HTR-8/SVneo (cell line): ENCODE measurements around the gene OR2T27.
"Not testable (repeated sequence)": the region's sequence is repeated elsewhere in the genome, so short reads cannot be mapped to it uniquely, and the experiment has no call there.

Source experiments
- DNase-seq: peaks from one replicate; pipeline ENCODE4 v3.0.0; 2011; ENCODE audit warnings: low spot score, mixed read lengths; ENCODE audit not compliant: insufficient read length
- FAIRE-seq: peaks from 2 replicates; lab custom pipeline; 2011; peaks lifted over from hg19 to GRCh38; lab: Jason Lieb, UNC

Gene OR2T27

GRCh38 chr1:248642971-248643651 is 12.2 kb downstream of the OR2T27 start:
- DNase-seq = not testable (repeated sequence)
- peak; percentile 59 for FAIRE-seq

GRCh38 chr1:248641583-248641982 is 13.7 kb downstream of the OR2T27 start:
- DNase-seq, FAIRE-seq: not testable (repeated sequence)

DNA sequence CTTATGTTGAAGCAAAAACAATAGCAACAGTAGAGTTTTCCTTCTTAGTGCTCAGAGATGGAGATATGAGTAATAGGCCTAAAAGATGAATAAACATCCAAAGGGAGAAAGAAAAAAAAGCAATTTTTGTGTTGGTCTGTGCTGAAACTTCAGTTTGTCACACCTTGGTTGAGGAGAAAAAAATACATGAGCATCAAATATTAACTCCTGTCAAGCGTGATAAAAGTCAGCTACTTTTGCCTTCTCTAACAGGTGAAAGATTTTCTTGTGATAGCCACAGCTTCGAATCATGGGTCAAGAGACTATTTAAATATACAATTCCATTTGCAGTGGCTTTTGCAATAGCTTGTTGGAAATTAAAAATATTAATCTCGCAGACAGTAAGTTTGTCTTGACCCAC is 14.4 kb downstream of the OR2T27 start:
- DNase-seq, FAIRE-seq: not testable (repeated sequence)

- FAIRE-seq = peak; percentile 66
- not testable (repeated sequence) for DNase-seq
These were observed 15.7 kb downstream of the OR2T27 start for GRCh38 chr1:248639652-248640051.

- not testable (repeated sequence) for DNase-seq, FAIRE-seq
These were observed 18.7 kb downstream of the OR2T27 start for GRCh38 chr1:248636612-248637011.

GRCh38 chr1:248634991-248635390 is 20.3 kb downstream of the OR2T27 start, which contains the start of gene OR2T11:
OR2T11 (minus strand) TSS chr1:248635091; CDS start chr1:248627128, 7,963 bp downstream.
- FAIRE-seq, DNase-seq: not testable (repeated sequence)

- DNase-seq (no peak), FAIRE-seq (no peak)
These were observed 23.8 kb downstream of the OR2T27 start for GRCh38 chr1:248631354-248632008.

DNA sequence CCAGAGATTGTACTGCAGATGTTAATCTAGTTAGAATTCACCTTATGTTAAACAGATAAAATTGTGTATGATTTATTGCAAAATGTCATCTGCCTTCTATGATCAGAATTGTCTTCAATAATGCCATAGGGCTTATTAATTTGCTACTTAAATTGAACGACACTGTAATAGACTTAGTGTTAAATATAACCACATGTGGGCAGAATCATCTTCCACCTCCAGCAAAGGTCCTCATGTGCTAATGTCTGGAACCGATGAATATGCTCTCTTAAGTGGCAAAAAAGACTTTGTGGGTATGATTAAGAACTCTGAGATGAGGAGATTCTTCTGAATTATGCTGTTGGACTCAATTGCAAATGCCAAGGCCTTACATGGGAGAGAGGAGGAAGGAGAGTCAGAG is 24.8 kb downstream of the OR2T27 start:
- no peak for DNase-seq
- no peak for FAIRE-seq

DNA sequence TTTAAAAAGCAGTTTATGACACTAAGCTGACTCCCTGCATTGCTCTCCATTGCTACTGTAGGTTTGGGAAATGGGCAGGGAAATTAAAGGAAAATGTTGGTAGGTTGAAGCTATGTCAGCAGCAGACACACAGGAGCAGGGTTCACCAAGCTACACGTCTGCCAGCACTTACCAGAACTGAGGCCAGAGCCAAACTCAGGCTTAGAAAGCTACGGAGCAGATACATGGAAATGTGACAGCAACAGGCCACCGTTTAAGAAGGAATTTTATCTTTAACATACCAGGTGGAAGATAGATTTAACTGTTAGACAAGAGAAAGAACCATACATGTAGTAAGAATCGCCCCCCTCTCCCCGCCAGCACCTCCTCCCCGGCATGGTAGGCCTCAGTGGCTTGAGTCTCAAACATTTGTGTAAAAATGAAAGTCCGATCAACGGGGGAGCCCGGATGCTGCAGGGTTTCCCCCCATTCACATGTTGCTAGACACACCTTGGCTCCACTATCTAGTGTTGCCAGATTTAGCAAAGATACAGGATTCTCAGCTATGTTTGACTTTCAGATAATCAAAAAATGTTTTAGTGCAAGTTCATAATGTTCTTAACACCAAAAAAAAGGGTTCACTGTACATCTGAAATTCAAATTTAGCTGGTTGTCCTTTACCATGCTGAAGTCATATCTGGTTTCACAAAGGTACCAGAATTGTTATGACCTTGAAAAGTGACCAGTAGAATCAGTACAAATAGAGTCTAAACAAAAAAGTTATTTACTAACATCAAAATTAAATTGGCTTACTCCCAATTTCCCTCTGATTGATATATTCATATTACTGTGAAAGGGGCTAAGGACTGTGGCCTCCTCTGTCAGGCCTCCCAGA is 27.1 kb downstream of the OR2T27 start:
- DNase-seq (no peak), FAIRE-seq (no peak)

DNA sequence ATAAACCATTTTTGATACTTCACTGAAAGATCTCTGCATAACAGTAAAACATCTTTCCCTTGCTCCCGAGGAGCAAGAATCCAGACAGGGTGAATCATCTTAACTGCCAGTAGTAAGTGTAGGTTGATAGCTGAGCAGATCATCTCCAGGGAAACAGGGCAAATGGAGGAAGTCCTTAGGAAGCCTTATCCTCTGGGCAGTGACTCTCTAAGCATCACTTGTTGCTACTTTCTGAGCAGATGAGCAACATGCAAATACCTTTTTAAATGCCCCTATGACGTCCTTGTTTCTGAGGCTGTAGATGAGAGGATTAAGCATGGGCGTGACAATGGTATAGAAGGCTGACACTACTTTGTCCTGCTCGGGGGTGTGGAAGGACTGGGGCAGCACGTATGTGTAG is 29.4 kb downstream of the OR2T27 start:
- FAIRE-seq (no peak), DNase-seq (no peak)

GRCh38 chr1:248625166-248625565 is 30.2 kb downstream of the OR2T27 start:
- no peak for FAIRE-seq
- DNase-seq = no peak

DNA sequence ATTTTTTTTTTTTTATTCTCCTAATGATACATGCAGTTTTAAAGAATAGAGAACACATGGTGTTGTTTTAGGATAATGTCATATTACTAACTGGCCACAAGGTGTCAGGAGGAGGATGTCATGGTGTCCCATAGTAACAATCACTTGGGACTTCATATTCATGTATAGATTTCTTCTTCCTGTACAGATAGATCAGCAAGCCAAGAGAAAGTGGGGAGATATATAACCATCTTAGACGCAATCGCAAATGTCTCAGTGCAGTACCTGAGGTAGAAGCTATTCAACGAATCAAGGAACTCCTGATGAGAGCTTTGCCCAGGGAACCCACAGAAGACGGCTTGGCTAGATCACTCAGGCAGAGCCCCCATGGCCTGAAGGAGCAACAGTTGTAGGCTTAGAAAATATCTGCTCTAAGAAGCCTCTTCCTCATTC is 32.7 kb downstream of the OR2T27 start:
- FAIRE-seq = no peak
- DNase-seq = peak; percentile 56

DNA sequence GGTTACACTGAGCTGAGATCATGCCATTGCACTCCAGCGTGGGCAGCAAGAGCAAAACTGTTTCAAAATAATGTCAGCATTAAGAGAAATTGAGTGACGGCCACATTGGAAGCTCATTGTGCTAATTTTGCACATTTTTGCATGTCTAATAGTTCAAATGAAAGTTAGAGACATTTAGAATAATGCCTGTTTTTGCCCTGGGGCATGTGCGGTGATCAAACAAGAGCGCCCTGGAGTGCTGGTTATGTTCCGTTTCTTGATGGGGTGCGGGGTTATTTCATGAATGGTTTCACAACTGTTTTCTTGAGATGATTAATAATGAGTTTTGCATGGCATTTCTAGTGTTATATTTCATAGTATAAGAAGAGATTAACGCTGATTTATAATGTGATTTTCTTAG is 33.6 kb downstream of the OR2T27 start:
- DNase-seq = no peak
- no peak for FAIRE-seq

DNA sequence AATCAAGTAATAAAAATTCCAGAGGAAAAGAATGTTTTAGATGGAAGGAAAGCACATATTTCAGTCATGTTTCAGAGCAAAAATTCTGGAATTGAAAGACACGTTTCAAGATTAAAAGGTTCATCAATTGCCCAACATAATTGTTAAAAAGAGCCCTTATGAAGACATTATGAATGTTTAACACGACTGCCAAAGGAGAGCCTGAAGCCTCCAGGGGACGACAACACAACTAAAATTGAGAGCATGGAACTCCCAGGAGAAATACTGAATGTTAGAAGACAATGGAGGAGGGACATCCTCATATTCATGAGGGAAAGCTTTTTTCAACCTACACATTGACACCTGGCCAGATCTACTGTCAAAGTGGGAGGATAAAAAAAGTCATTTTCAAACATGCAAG is 36.5 kb downstream of the OR2T27 start:
- FAIRE-seq = no peak
- peak; percentile 46 for DNase-seq

DNA sequence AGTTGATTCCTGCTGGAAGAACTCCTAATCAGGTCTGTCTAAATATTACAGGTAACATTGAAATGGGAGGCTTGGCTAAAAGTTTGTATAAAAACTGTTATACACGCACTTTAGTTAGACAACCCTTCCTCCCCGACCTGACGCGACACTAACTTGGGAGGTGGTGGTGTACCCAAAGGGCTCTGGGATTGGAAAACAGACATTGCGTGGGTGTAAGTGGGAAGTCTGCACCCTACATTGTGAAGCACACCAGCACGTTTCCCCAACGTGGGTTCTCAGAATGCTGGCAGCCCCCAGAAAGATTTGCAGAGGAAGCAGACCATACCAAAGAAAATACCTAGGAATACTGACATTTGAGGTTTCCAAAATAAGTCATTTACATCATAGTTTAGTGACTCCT is 37.2 kb downstream of the OR2T27 start:
- DNase-seq (no peak), FAIRE-seq (no peak)

GRCh38 chr1:248613742-248614141 is 41.6 kb downstream of the OR2T27 start:
- DNase-seq (no peak), FAIRE-seq (no peak)

DNA sequence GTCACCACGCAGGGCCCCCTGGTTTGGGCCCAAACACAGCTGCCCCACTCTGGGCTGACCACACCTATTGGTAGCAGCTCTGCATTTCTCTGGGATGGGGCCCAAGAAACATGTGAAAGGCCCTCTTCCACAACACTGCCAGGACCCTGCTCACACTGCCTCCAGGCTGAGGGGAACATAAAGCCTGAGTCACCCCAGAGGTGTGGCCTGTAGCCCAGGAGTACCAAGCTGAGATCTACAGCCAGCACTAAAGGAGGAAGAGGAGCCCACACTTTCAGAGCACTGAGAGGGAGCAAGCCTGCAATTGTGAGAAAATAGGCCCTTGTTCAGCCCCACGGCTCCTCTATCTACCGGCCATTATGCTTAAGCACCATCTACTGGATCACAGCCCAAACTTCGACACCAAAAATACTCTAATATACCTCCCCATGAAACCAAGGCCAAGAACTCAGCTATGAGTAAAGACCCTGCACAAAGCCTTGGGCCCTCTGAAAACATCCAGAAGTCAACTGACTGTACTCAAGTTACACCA is 43.4 kb downstream of the OR2T27 start:
- no peak for FAIRE-seq
- DNase-seq = no peak

GRCh38 chr1:248610301-248610700 is 45.0 kb downstream of the OR2T27 start:
- no peak for DNase-seq
- no peak for FAIRE-seq
